Naive thymus-derived CD8-positive, alpha-beta T cell (primary cell): ENCODE measurements around the gene ZSWIM6. TPM values are rescaled to one million over a fixed set of nuclear protein-coding genes. Genes with fewer than 3 reads are reported as not detected.

Source experiments
- ATAC-seq, 2 donors: fragments of 150-1000 bp; cut with Tn5 transposase in 1 of 2; sonication (Bioruptor Pico), chemical (Tn5 transposase) in 1 of 2; 1 replicate in 1 of 2; 2 replicates in 1 of 2; pipeline ENCODE4 v1.10.0; 2021; ENCODE audit warnings: mild to moderate bottlenecking in 2 of 2, moderate library complexity in 2 of 2
- POLR2A ChIA-PET: fragments of 350-600 bp; sonication (Branson Sonifier 250); formaldehyde crosslinking; loops from one replicate; lab custom pipeline; 2021; ENCODE audit warnings: antibody characterized with exemption; lab: Charles Lee
- DNase-seq, 10 donors: peaks; one replicate each; pipeline versions ENCODE4 v3.0.0 to v3.0.0-alpha.2; 2020 to 2022
- H3K27ac Mint-ChIP-seq, 10 donors: one replicate each; pipeline ENCODE4 v1.8.0; 2020 to 2022; ENCODE audit warnings: mild to moderate bottlenecking in 10 of 10, mixed read lengths in 10 of 10, moderate library complexity in 4 of 10, inconsistent platforms in 1 of 10
- H3K27me3 Mint-ChIP-seq, 5 donors: one replicate each; pipeline ENCODE4 v1.8.0; 2021 to 2022; ENCODE audit warnings: mixed read lengths in 5 of 5
- H3K36me3 Mint-ChIP-seq, 3 donors: one replicate each; pipeline ENCODE4 v1.8.0; 2020 to 2022; ENCODE audit warnings: mixed read lengths in 3 of 3, mild to moderate bottlenecking in 2 of 3, inconsistent platforms in 1 of 3
- H3K4me1 Mint-ChIP-seq, 4 donors: one replicate each; pipeline ENCODE4 v1.8.0; 2021 to 2022; ENCODE audit warnings: mixed read lengths in 4 of 4
- H3K4me3 Mint-ChIP-seq, 10 donors: one replicate each; pipeline ENCODE4 v1.8.0; 2020 to 2022; ENCODE audit warnings: mild to moderate bottlenecking in 10 of 10, mixed read lengths in 10 of 10, moderate library complexity in 6 of 10, inconsistent platforms in 1 of 10
- H3K9me3 Mint-ChIP-seq, 9 donors: one replicate each; pipeline ENCODE4 v1.8.0; 2020 to 2022; ENCODE audit warnings: mixed read lengths in 9 of 9, mild to moderate bottlenecking in 3 of 9, inconsistent platforms in 1 of 9, moderate library complexity in 1 of 9
- polyA plus RNA-seq, 3 donors: library from polyadenylated mRNA; unstranded; fragments of 300-500 nt; fragmentation: Illumina TruSeq; gene quantifications; one replicate each; pipeline ENCODE4 v1.2.3, GENCODE V29; 2021
- total RNA-seq, 8 experiments: library from RNA in 2 of 8; stranded (reverse) in 2 of 8; gene quantifications; one replicate each; pipeline ENCODE4 v1.2.3 and lab custom pipeline; 2021 to 2026

The ZSWIM6 gene
- total and polyA plus RNA-seq, 5 experiments from 2014 or later = 0.14 to 11.9 (median 0.59) TPM

GRCh38 chr5:61339764-61340163, 7.7 kb downstream of the ZSWIM6 start:
- H3K27me3 Mint-ChIP-seq = no peaks in the 10 kb centered on the region
- DNase-seq (no peak), ATAC-seq (no peak)
- no peak overlapping the region for H3K27ac Mint-ChIP-seq
- H3K9me3 Mint-ChIP-seq = no peaks in the 10 kb centered on the region
- POLR2A ChIA-PET = no interaction called here
- H3K4me1 Mint-ChIP-seq = peaks cover 11 to 67% (median 48%) of the 10 kb centered on the region in 4 donors
- H3K36me3 Mint-ChIP-seq = peaks cover 0 to 4% (median 0%) of the 10 kb centered on the region in 3 donors
- no peak overlapping the region for H3K4me3 Mint-ChIP-seq

GRCh38 chr5:61340775-61341361, 8.8 kb downstream of the ZSWIM6 start:
- H3K27ac Mint-ChIP-seq = no peak overlapping the region
- no peaks in the 10 kb centered on the region for H3K9me3 Mint-ChIP-seq
- POLR2A ChIA-PET = interaction anchor here (0.5 kb wide), 1 partner anchor 158 kb away, joined by 4 read pairs; no protein-coding TSS in a partner anchor
- no peak for DNase-seq
- no peak for ATAC-seq
- no peaks in the 10 kb centered on the region for H3K27me3 Mint-ChIP-seq
- H3K4me3 Mint-ChIP-seq = no peak overlapping the region
- peaks cover 0 to 4% (median 0%) of the 10 kb centered on the region in 3 donors for H3K36me3 Mint-ChIP-seq
- peaks cover 9 to 68% (median 45%) of the 10 kb centered on the region in 4 donors for H3K4me1 Mint-ChIP-seq

- ATAC-seq = no peak
- H3K4me3 Mint-ChIP-seq = no peak overlapping the region
- H3K27ac Mint-ChIP-seq = no peak overlapping the region
- H3K36me3 Mint-ChIP-seq = no peaks in the 10 kb centered on the region
- no peak for DNase-seq
- H3K27me3 Mint-ChIP-seq = no peaks in the 10 kb centered on the region
- H3K4me1 Mint-ChIP-seq = peaks cover 9 to 70% (median 41%) of the 10 kb centered on the region in 4 donors
- POLR2A ChIA-PET = no interaction called here
- H3K9me3 Mint-ChIP-seq = no peaks in the 10 kb centered on the region
Measured at GRCh38 chr5:61342071-61342501, 10.0 kb downstream of the ZSWIM6 start.

- POLR2A ChIA-PET = no interaction called here
- no peaks in the 10 kb centered on the region for H3K9me3 Mint-ChIP-seq
Measured at GRCh38 chr5:61344187-61344944, 12.3 kb downstream of the ZSWIM6 start.

GRCh38 chr5:61346511-61346910, 14.5 kb downstream of the ZSWIM6 start:
- Mint-ChIP-seq H3K4me1 (peaks cover 21 to 68% (median 49%) of the 10 kb centered on the region in 4 donors), H3K36me3 (no peaks in the 10 kb centered on the region), H3K9me3 (no peaks in the 10 kb centered on the region), H3K4me3 (no peak overlapping the region), H3K27me3 (no peaks in the 10 kb centered on the region), H3K27ac (no peak overlapping the region)
- DNase-seq (no peak), ATAC-seq (no peak)
- POLR2A ChIA-PET = no interaction called here

More at GRCh38 chr5:61344187-61344944, 12.3 kb downstream of the ZSWIM6 start:
- Mint-ChIP-seq H3K27me3 (no peaks in the 10 kb centered on the region), H3K36me3 (no peaks in the 10 kb centered on the region), H3K4me1 (peaks cover 16 to 76% (median 46%) of the 10 kb centered on the region in 4 donors), H3K27ac (peak overlapping the region in 1 of 10 donors; percentile 46), H3K4me3 (no peak overlapping the region)
- no peak for DNase-seq
- no peak for ATAC-seq

- no peaks in the 10 kb centered on the region for H3K27me3 Mint-ChIP-seq
- H3K4me3 Mint-ChIP-seq = no peak overlapping the region
- no peak overlapping the region for H3K27ac Mint-ChIP-seq
- no peaks in the 10 kb centered on the region for H3K9me3 Mint-ChIP-seq
- no peak for ATAC-seq
- POLR2A ChIA-PET = no interaction called here
- no peaks in the 10 kb centered on the region for H3K36me3 Mint-ChIP-seq
- no peak for DNase-seq
- peaks cover 25 to 68% (median 53%) of the 10 kb centered on the region in 4 donors for H3K4me1 Mint-ChIP-seq
Measured at GRCh38 chr5:61347080-61347479, 15.0 kb downstream of the ZSWIM6 start.

GRCh38 chr5:61348447-61348846, 16.4 kb downstream of the ZSWIM6 start:
- POLR2A ChIA-PET = no interaction called here

GRCh38 chr5:61349935-61350334, 17.9 kb downstream of the ZSWIM6 start:
- ATAC-seq (no peak), DNase-seq (no peak)
- Mint-ChIP-seq H3K27me3 (no peaks in the 10 kb centered on the region), H3K27ac (no peak overlapping the region), H3K9me3 (no peaks in the 10 kb centered on the region), H3K4me1 (peaks cover 26 to 70% (median 54%) of the 10 kb centered on the region in 4 donors), H3K36me3 (no peaks in the 10 kb centered on the region), H3K4me3 (no peak overlapping the region)
- POLR2A ChIA-PET = interaction anchor here (0.6 kb wide), 1 partner anchor 1208 kb away, joined by 4 read pairs; no protein-coding TSS in a partner anchor

More at GRCh38 chr5:61348447-61348846, 16.4 kb downstream of the ZSWIM6 start:
- no peaks in the 10 kb centered on the region for H3K36me3 Mint-ChIP-seq
- H3K4me3 Mint-ChIP-seq = no peak overlapping the region
- ATAC-seq (no peak), DNase-seq (no peak)
- H3K9me3 Mint-ChIP-seq = no peaks in the 10 kb centered on the region
- H3K4me1 Mint-ChIP-seq = peaks cover 28 to 70% (median 59%) of the 10 kb centered on the region in 4 donors
- H3K27me3 Mint-ChIP-seq = no peaks in the 10 kb centered on the region
- no peak overlapping the region for H3K27ac Mint-ChIP-seq

- peaks cover 26 to 64% (median 50%) of the 10 kb centered on the region in 4 donors for H3K4me1 Mint-ChIP-seq
- POLR2A ChIA-PET = no interaction called here
Measured at GRCh38 chr5:61350535-61350934, 18.5 kb downstream of the ZSWIM6 start.

GRCh38 chr5:61351733-61352132, 19.7 kb downstream of the ZSWIM6 start:
- POLR2A ChIA-PET = no interaction called here
- Mint-ChIP-seq H3K27ac (no peak overlapping the region), H3K4me3 (no peak overlapping the region), H3K9me3 (peaks cover 0 to 3% (median under 1%) of the 10 kb centered on the region in 9 donors), H3K4me1 (peaks cover 26 to 63% (median 46%) of the 10 kb centered on the region in 4 donors), H3K27me3 (no peaks in the 10 kb centered on the region), H3K36me3 (no peaks in the 10 kb centered on the region)
- ATAC-seq = no peak
- DNase-seq = no peak

More at GRCh38 chr5:61350535-61350934, 18.5 kb downstream of the ZSWIM6 start:
- H3K27me3 Mint-ChIP-seq = no peaks in the 10 kb centered on the region
- DNase-seq (no peak), ATAC-seq (no peak)
- H3K27ac Mint-ChIP-seq = no peak overlapping the region
- no peaks in the 10 kb centered on the region for H3K36me3 Mint-ChIP-seq
- no peak overlapping the region for H3K4me3 Mint-ChIP-seq
- no peaks in the 10 kb centered on the region for H3K9me3 Mint-ChIP-seq

- ATAC-seq (no peak), DNase-seq (no peak)
- H3K9me3 Mint-ChIP-seq = peaks cover 0 to 7% (median 5%) of the 10 kb centered on the region in 9 donors
- H3K27ac Mint-ChIP-seq = no peak overlapping the region
- POLR2A ChIA-PET = no interaction called here
- H3K36me3 Mint-ChIP-seq = peaks cover 0 to 4% (median 0%) of the 10 kb centered on the region in 3 donors
- no peak overlapping the region for H3K4me3 Mint-ChIP-seq
- H3K4me1 Mint-ChIP-seq = peaks cover 23 to 60% (median 43%) of the 10 kb centered on the region in 4 donors
- no peaks in the 10 kb centered on the region for H3K27me3 Mint-ChIP-seq
Measured at GRCh38 chr5:61352180-61352579, 20.1 kb downstream of the ZSWIM6 start.

GRCh38 chr5:61352612-61353156, 20.6 kb downstream of the ZSWIM6 start:
- peaks cover 0 to 9% (median 5%) of the 10 kb centered on the region in 9 donors for H3K9me3 Mint-ChIP-seq
- H3K36me3 Mint-ChIP-seq = peaks cover 0 to 4% (median 0%) of the 10 kb centered on the region in 3 donors
- H3K27me3 Mint-ChIP-seq = no peaks in the 10 kb centered on the region
- H3K27ac Mint-ChIP-seq = peak overlapping the region in 2 of 10 donors; percentile 1 to 40
- peaks cover 20 to 55% (median 39%) of the 10 kb centered on the region in 4 donors for H3K4me1 Mint-ChIP-seq
- DNase-seq = no peak
- ATAC-seq = no peak
- POLR2A ChIA-PET = no interaction called here
- H3K4me3 Mint-ChIP-seq = no peak overlapping the region

- H3K27me3 Mint-ChIP-seq = no peaks in the 10 kb centered on the region
- H3K4me1 Mint-ChIP-seq = peaks cover 23 to 54% (median 37%) of the 10 kb centered on the region in 4 donors
- H3K9me3 Mint-ChIP-seq = peaks cover 0 to 14% (median 9%) of the 10 kb centered on the region in 9 donors
- no peak for DNase-seq
- no peak for ATAC-seq
- POLR2A ChIA-PET = no interaction called here
- no peak overlapping the region for H3K27ac Mint-ChIP-seq
- H3K4me3 Mint-ChIP-seq = no peak overlapping the region
- peaks cover 0 to 8% (median 3%) of the 10 kb centered on the region in 3 donors for H3K36me3 Mint-ChIP-seq
Measured at GRCh38 chr5:61353293-61353692, 21.2 kb downstream of the ZSWIM6 start.
